GM19099 (cell line): ENCODE results near the gene RANBP9.

Experiments
- POLR2A ChIP-seq: IDR thresholded peaks from 3 replicates; pipeline ENCODE4 v1.6.1; 2011; ENCODE audit warnings: low read depth; ENCODE audit not compliant: insufficient read length; ENCODE audit errors: extremely low read depth

Gene RANBP9

DNA sequence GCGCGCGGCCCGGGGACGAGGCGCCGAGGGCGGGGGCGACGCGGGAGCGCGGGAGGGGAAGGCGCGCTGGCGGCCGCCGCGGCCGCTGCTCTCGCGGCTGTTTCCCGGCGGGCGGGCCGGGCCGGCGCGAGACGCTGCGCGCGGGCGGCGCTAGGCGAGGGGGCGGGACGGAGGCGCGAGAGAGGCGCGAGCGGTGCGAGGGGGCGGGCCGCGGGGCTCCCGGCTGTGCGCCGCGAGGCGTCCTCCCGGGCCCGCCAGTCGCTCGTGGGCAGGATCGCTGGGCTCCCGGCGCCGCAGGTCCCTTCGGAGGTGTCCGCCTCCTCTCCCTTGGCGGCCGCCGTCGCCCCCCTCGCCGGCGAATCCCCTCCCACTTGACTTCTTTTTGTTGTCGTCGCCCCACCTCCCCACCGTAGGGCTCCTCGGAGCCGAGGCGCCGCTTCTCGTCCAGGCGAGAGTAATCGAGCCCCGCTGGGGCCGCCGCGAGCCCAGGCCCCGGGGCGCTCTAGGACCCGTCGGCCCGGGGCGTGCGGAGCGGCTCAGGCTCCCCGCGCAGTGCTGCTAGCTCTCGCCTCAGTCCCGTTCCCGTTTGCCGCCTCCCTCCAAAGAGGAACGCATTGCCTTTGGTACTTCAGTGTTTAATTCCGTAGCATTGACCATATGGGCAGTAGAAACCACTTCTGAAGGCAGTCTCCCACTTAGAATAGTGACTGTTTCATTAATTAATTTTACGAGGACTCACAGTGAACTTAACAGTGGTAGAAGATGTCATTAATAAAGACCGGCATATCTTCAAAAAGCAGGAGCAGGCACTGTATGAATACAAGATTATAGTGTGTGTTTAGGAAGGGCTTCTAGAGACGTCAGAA, at the start of gene RANBP9:
Gene RANBP9, minus strand, starts transcription at position 103 of the 866 bp plus-strand sequence. CDS start 330 bp downstream, outside the sequence.
- peak; percentile 82 for TF ChIP-seq POLR2A

DNA sequence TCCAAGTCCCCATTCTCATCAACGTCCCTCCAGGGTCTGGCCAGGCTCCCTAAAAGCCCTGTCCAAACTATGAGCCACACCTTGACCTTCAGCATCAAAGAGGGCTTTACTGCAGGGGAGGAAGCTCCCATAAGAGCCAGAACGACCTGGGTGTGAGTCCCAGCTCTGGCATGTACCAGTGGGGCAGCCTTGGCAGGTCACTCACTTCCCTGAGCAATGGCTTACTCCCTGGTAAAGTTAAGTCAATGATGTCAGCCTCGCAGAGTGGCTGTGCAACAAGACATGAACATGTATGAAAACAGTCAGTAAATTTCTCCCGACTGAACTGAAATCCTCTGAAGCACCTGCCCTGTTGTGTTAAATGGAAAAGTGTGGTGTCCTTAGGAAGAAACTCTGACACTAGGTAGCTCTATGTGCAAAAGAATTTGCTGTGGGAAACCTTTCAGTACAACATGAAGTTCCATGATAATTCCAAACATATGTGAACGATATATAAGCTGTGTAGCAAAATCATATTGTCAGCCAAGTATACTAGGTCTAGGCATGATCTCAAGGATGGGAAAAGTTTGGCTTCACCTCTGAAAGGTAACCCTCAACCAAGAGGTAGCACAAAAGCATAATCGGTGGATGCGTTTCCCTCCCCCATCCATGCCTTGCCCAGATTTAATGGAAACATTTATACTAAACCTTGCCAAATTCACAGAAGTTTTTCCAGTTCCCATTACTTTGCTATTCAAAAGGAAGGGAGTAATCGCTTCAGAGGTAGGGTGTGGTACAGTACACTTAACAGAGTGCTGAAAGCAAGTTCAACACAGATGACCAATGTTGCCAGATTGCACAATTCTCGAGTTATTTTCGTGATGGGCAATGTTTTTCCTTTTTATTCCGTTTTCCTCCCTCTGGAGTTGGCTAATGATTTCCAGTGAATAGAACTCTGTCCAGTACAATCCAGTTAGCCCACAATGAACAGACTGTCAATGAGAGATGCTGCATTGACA, 49.0 kb upstream of the RANBP9 start:
- TF ChIP-seq POLR2A, result no peak

DNA sequence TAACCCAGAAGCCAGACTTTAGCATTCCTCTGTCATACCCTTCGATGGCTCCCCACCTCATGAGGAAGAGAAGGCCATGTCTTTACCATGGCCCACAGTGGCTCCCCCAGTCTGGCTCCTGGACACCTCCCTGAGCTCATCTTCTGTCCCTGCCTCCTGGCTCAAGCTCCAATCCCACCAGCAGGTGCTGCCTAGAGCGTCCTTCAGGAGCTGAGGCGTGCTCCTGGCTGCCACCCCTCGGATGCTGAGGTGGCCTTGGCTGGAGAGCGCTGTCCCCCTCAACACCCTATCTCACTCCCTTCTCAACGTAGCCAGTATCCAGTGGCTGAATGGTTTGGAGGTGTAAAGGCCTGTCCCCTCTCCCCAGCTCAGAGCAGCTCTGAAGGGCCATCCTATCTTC, 47.4 kb upstream of the RANBP9 start:
- TF ChIP-seq POLR2A, result no peak

DNA sequence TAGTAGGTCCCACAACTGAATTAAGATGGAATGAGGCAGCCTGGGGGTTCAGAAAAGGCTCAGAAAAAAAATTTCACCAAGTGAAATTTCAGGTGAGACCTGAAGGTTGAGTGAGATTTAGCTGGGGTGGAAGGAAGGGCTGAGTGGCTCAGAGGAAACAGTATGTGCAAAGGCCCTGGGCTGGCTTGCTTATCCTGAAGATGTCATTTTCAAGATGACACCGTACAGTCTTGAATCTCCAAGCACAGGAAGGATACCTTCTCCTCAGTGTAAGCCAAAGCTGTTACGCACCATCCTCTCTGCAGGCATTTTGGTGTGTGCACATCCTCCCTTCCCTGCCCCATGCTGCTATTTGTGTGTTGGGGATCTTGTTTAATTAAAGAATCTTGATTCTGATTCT, 43.0 kb upstream of the RANBP9 start:
- no peak for TF ChIP-seq POLR2A

DNA sequence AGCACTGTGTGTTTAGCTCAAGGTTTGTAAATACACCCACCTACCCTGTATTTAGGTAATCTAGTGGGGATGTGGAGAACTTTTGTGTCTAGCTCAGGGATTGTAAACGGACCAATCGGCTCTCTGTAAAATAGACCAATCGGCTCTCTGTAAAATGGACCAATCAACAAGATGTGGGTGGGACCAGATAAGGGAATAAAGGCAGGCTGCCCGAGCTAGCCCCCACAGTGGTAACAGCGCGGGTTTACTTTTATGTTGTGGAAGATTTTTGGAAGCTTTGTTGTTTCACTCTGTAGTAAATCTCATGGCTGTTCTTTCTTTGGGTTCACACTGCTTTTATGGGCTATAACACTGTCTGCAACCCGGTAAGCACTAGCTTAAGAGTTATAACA, 32.1 kb upstream of the RANBP9 start:
- TF ChIP-seq POLR2A, result no peak

DNA sequence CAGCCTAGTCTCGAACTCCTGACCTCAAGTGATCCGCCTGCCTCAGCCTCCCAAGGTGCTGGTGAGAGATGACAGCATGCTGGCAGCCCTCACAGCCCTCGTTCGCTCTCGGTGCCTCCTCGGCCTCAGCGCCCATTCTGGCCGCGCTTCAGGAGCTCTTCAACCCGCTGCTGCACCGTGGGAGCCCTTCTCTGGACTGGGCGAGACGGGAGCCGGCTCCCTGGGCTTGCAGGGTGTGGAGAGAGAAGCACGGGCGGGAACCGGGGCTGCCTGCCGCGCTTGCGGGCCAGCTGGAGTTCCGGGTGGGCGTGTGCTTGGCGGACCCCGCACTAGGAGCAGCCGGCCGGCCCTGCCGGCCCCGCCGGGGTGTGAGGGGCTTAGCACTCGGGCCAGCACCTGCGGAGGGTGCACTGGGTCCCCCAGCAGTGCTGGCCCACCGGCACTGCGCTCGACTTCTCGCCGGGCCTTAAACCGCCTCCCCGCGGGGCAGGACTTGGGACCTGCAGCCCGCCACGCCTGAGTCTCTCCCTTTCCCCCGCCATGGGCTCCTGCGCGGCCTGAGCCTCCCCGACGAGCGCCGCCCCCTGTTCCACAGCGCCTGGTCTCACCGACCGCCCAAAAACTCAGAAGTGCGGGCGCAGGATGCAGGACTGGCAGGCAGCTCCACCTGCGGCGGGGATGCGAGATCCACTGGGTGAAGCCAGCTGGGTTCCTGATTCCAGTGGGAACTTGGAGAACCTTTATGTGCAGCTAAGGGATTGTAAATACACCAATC, 31.5 kb upstream of the RANBP9 start:
- TF ChIP-seq POLR2A, result no peak

DNA sequence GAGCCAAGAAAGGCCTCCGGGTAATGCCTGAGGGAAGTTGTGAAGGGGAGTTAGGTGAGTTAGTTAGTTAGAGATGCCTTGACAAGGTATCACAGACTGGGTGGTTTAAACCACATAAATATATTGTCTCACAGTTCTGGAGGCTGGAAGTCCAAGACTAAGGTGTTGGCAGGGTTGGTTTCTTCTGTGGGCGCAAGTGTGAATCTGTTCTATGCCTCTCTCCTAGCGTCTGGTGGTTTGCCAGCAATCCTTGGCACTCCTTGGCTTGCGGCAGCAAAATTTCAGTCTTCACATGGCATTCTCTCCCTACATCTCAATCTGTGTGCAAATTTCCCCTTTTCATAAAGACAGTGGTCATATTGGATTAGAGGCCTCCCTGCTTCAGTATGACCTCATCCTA, 29.7 kb upstream of the RANBP9 start:
- TF ChIP-seq POLR2A, result no peak

DNA sequence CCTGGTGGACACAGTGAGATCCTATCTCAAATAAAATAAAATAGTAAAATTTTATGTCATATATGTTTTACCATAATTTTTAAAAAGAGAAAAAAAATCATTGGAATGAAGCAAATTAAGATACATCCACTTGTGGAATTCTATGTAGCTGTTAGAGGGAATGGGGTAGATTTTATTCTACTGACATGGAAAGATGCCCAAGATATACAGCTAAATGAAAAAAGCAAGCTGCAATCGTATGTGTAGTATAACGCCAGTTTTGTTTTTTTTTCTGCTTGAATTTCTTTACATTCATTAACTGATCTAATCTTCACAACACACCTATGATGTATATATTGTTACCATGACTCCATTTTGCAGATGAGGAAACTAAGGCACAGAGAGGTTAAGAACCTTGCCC, 23.4 kb upstream of the RANBP9 start:
- no peak for TF ChIP-seq POLR2A

DNA sequence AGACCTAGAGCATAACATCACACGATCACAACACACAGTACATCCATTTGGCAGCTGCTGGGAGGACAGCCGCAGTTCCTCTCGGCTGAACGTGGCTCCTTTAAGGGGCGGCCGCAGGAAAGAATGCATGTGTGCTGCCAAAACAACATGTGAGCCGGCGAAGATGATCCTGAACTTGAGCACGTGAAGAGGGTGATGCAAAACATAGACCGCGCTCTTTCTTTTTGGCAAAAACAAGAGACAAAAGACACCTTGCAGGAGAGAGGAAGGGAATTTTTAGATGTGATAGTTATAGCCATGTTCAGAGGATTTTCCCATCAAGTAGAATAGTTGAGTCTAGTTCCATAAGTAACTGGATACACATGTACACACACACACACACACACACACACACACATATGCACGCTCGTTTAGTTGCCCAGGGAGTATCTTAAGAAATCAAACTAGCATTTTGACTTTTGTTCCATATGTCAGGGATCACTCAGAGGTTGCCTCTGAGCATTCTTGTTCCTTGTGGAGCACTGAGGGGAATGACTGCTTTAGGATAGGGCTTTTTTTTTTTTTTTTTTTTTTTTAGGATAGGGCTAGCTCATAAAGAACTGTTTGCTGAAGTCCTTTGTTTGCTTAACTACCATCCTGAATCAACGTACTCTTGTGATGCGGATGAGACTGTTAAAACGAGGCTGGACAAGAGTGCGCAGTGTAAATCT, 21.7 kb upstream of the RANBP9 start:
- no peak for TF ChIP-seq POLR2A

DNA sequence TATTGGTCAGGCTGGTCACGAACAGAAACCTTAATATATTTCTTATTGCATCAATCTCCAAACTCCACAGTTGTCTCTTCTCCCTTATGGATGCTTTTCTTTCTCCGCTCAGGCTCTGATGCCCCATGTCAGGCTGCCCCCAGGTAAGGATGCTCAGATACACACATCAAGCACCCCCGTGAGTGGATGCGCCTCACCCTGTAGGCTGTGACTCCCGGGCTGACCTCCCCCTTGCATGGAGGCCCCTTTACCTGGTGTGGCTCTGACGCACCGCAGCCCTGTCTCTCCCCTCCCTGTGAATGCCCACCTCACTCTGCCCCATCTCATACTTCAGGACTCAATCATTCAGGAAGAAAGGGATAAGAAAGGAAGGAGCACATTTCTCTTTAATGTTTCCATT, 19.1 kb upstream of the RANBP9 start:
- TF ChIP-seq POLR2A, result no peak

DNA sequence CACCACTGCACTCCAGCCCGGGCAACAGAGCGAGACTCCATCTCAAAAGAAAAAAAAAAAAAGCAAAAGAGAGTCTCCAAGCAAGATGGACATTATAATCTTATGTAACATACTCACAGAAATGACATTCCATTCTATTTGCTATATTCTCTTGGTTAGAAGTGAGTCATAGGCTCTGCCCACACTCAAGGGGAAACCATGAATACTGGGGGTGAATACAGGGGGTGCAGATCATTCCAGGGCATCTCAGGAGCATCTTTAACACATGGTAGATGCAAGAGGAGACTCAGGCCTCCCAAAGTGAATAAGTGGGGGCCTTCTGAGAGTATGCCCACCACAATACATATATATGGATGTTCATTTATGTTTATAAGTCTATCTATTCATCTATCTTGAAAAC, 18.3 kb upstream of the RANBP9 start:
- TF ChIP-seq POLR2A, result no peak

DNA sequence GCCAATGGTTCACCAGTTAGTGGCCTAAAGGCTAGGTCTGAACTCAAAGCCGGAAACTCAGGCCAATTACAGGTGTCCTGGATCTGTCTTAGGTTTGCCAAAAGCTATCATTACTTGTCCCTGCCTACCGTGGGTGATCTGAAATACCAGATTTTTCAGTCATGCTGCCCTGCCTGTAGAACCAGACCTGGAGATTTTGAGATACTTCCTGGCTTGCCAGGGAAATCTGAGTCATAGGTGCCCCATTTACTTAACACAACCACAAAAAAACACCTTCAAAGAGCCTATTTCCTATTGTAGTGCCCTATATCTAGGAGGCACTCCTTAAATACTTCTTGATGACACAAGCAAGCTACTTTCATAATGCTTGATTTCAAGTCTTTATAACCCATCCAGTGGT, 13.9 kb upstream of the RANBP9 start:
- no peak for TF ChIP-seq POLR2A

DNA sequence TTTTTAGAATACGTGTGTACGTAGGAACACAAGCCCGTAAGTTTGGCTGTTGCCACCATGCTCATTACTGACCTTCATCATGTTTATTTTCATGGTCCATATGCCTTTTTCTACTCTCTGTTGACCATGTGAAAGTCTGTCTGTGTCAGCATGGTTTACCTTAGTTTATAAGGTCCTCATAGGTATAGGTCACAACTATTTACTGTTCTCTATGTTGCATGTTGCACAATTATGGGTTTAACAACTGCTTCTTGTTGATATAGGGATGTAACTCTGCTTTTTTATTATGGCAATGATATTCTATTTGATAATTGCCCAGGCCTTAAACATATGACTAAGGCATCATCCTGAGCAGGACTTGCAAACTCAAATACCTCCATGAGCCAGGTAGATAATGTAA, 13.4 kb upstream of the RANBP9 start:
- TF ChIP-seq POLR2A, result no peak

DNA sequence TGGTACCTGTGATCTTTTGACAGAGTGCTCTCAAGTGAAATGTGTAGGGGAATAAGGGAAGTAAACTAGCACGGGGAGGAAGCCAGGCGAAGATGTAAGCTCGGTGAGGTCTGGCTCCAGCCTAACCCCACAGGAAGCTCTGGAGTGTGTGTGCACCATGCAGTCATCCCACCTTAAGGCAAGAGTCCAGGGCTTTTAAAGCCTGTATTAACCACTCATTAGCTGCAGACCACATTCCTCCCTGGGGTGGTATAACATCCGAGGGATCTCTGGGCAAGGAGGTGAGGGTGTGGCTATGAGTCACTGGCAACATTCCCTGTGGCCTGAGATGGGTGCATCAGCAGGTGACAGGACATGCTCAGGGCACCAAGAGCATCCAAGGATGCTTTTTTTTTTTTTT, 12.5 kb upstream of the RANBP9 start:
- no peak for TF ChIP-seq POLR2A
